Measurements from ENCODE around the gene CNTN2. TPM values are rescaled to one million over a fixed set of nuclear protein-coding genes. Genes with fewer than 3 reads are reported as not detected.

The CNTN2 gene
- total RNA-seq, 1 donor from 2014 or later = 0.10 TPM

GRCh38 chr1:205009670-205010069, 33.3 kb upstream of the CNTN2 start:
- no peak overlapping the region for H3K4me3 Mint-ChIP-seq (ENCODE audit: unreplicated experiment)
- no peak overlapping the region for H3K27ac Mint-ChIP-seq (ENCODE audit: unreplicated experiment)

GRCh38 chr1:205012391-205013140, 30.4 kb upstream of the CNTN2 start:
- Mint-ChIP-seq H3K36me3 (ENCODE audit: low read depth, unreplicated experiment) (no peaks in the 10 kb centered on the region), H3K27me3 (ENCODE audit: unreplicated experiment) (peaks cover 12% of the 10 kb centered on the region), H3K4me3 (ENCODE audit: unreplicated experiment) (no peak overlapping the region), H3K27ac (ENCODE audit: unreplicated experiment) (no peak overlapping the region), H3K9me3 (ENCODE audit: unreplicated experiment) (no peaks in the 10 kb centered on the region), H3K4me1 (ENCODE audit: unreplicated experiment) (no peaks in the 10 kb centered on the region)
- no peak for DNase-seq (ENCODE audit: low spot score)
- no peak for TF ChIP-seq CTCF (IDR thresholded peaks at IDR 0.05; ENCODE audit: unreplicated experiment)

More at GRCh38 chr1:205009670-205010069, 33.3 kb upstream of the CNTN2 start:
- no peak for DNase-seq (ENCODE audit: low spot score)
- no peak for TF ChIP-seq CTCF (IDR thresholded peaks at IDR 0.05; ENCODE audit: unreplicated experiment)
- Mint-ChIP-seq H3K9me3 (ENCODE audit: unreplicated experiment) (no peaks in the 10 kb centered on the region), H3K4me1 (ENCODE audit: unreplicated experiment) (no peaks in the 10 kb centered on the region), H3K27me3 (ENCODE audit: unreplicated experiment) (peaks cover 11% of the 10 kb centered on the region), H3K36me3 (ENCODE audit: low read depth, unreplicated experiment) (no peaks in the 10 kb centered on the region)

- no peak for TF ChIP-seq CTCF (IDR thresholded peaks at IDR 0.05; ENCODE audit: unreplicated experiment)
- H3K4me1 Mint-ChIP-seq (ENCODE audit: unreplicated experiment) = no peaks in the 10 kb centered on the region
- H3K27ac Mint-ChIP-seq (ENCODE audit: unreplicated experiment) = no peak overlapping the region
- H3K4me3 Mint-ChIP-seq (ENCODE audit: unreplicated experiment) = no peak overlapping the region
- H3K27me3 Mint-ChIP-seq (ENCODE audit: unreplicated experiment) = peaks cover 10% of the 10 kb centered on the region
- no peak for DNase-seq (ENCODE audit: low spot score)
- H3K9me3 Mint-ChIP-seq (ENCODE audit: unreplicated experiment) = no peaks in the 10 kb centered on the region
- H3K36me3 Mint-ChIP-seq (ENCODE audit: low read depth, unreplicated experiment) = no peaks in the 10 kb centered on the region
These were observed 29.2 kb upstream of the CNTN2 start for GRCh38 chr1:205013683-205014367.

GRCh38 chr1:205014783-205015182, 28.2 kb upstream of the CNTN2 start:
- no peak for DNase-seq (ENCODE audit: low spot score)
- Mint-ChIP-seq H3K27ac (ENCODE audit: unreplicated experiment) (no peak overlapping the region), H3K4me3 (ENCODE audit: unreplicated experiment) (no peak overlapping the region), H3K36me3 (ENCODE audit: low read depth, unreplicated experiment) (no peaks in the 10 kb centered on the region), H3K4me1 (ENCODE audit: unreplicated experiment) (no peaks in the 10 kb centered on the region), H3K27me3 (ENCODE audit: unreplicated experiment) (peaks cover 10% of the 10 kb centered on the region), H3K9me3 (ENCODE audit: unreplicated experiment) (no peaks in the 10 kb centered on the region)
- TF ChIP-seq CTCF (IDR thresholded peaks at IDR 0.05; ENCODE audit: unreplicated experiment) = no peak

- H3K4me1 Mint-ChIP-seq (ENCODE audit: unreplicated experiment) = no peaks in the 10 kb centered on the region
These were observed 27.8 kb upstream of the CNTN2 start for GRCh38 chr1:205015241-205015640.

More at GRCh38 chr1:205015241-205015640, 27.8 kb upstream of the CNTN2 start:
- Mint-ChIP-seq H3K9me3 (ENCODE audit: unreplicated experiment) (no peaks in the 10 kb centered on the region), H3K27me3 (ENCODE audit: unreplicated experiment) (peaks cover 10% of the 10 kb centered on the region), H3K4me3 (ENCODE audit: unreplicated experiment) (no peak overlapping the region), H3K27ac (ENCODE audit: unreplicated experiment) (no peak overlapping the region), H3K36me3 (ENCODE audit: low read depth, unreplicated experiment) (no peaks in the 10 kb centered on the region)
- TF ChIP-seq CTCF (IDR thresholded peaks at IDR 0.05; ENCODE audit: unreplicated experiment) = no peak
- no peak for DNase-seq (ENCODE audit: low spot score)

Data from endothelial cell (in vitro differentiated cells).